Endothelial cell (in vitro differentiated cells): ENCODE data around the gene NIPAL3. TPM values are rescaled to one million over a fixed set of nuclear protein-coding genes. Genes with fewer than 3 reads are reported as not detected.

Experiments
- DNase-seq: peaks from one replicate; pipeline ENCODE4 v3.0.0; 2021; ENCODE audit warnings: low spot score
- H3K27ac Mint-ChIP-seq: one replicate; pipeline ENCODE4 v1.8.0; 2021; ENCODE audit warnings: mixed read lengths, inconsistent platforms; ENCODE audit not compliant: unreplicated experiment
- H3K27me3 Mint-ChIP-seq: one replicate; pipeline ENCODE4 v1.8.0; 2021; ENCODE audit warnings: mild to moderate bottlenecking, moderate library complexity, mixed read lengths, inconsistent platforms; ENCODE audit not compliant: unreplicated experiment
- H3K36me3 Mint-ChIP-seq: one replicate; pipeline ENCODE4 v1.8.0; 2021; ENCODE audit warnings: mild to moderate bottlenecking, low read depth, mixed read lengths, inconsistent platforms; ENCODE audit not compliant: unreplicated experiment
- H3K4me1 Mint-ChIP-seq: one replicate; pipeline ENCODE4 v1.8.0; 2021; ENCODE audit warnings: mild to moderate bottlenecking, mixed read lengths, inconsistent platforms; ENCODE audit not compliant: unreplicated experiment
- H3K4me3 Mint-ChIP-seq: one replicate; pipeline ENCODE4 v1.8.0; 2021; ENCODE audit warnings: mild to moderate bottlenecking, mixed read lengths, inconsistent platforms; ENCODE audit not compliant: unreplicated experiment
- H3K9me3 Mint-ChIP-seq: one replicate; pipeline ENCODE4 v1.8.0; 2021; ENCODE audit warnings: mixed read lengths, inconsistent platforms; ENCODE audit not compliant: unreplicated experiment
- CTCF ChIP-seq: fragments of 200-600 bp; sonication (generic); IDR thresholded peaks from one replicate; pipeline ENCODE4 v1.5.0; 2021; ENCODE audit warnings: antibody characterized with exemption; ENCODE audit not compliant: unreplicated experiment
- total RNA-seq: library from RNA; stranded (reverse); fragmentation: NEBNext Ultra II Directional; extraction: Animal tissue kit (Norgen Biotek cat#: 25700); gene quantifications from one replicate; pipeline ENCODE4 v1.2.1, GENCODE V29; 2021; ENCODE audit not compliant: unreplicated experiment

NIPAL3 gene
- total RNA-seq, 1 donor from 2014 or later = 9.4 TPM

- Mint-ChIP-seq H3K9me3 (no peaks in the 10 kb centered on the region), H3K36me3 (peaks cover 5% of the 10 kb centered on the region), H3K4me3 (no peak overlapping the region), H3K27ac (no peak overlapping the region), H3K27me3 (no peaks in the 10 kb centered on the region), H3K4me1 (peaks cover 10% of the 10 kb centered on the region)
- TF ChIP-seq CTCF = no peak
- DNase-seq = no peak
Measured at GRCh38 chr1:24420547-24420946, 4.9 kb downstream of the NIPAL3 start.

GRCh38 chr1:24421502-24421901, 5.9 kb downstream of the NIPAL3 start:
- DNase-seq = no peak
- TF ChIP-seq CTCF = peak; percentile 23
- peaks cover 2% of the 10 kb centered on the region for H3K4me1 Mint-ChIP-seq

GRCh38 chr1:24424207-24424606, 8.6 kb downstream of the NIPAL3 start:
- DNase-seq = no peak
- no peak overlapping the region for H3K4me3 Mint-ChIP-seq
- peaks cover 5% of the 10 kb centered on the region for H3K36me3 Mint-ChIP-seq
- H3K4me1 Mint-ChIP-seq = peaks cover 9% of the 10 kb centered on the region
- H3K9me3 Mint-ChIP-seq = no peaks in the 10 kb centered on the region
- no peak for TF ChIP-seq CTCF
- H3K27me3 Mint-ChIP-seq = no peaks in the 10 kb centered on the region
- H3K27ac Mint-ChIP-seq = no peak overlapping the region

More at GRCh38 chr1:24421502-24421901, 5.9 kb downstream of the NIPAL3 start:
- H3K9me3 Mint-ChIP-seq = no peaks in the 10 kb centered on the region
- no peak overlapping the region for H3K4me3 Mint-ChIP-seq
- no peak overlapping the region for H3K27ac Mint-ChIP-seq
- peaks cover 5% of the 10 kb centered on the region for H3K36me3 Mint-ChIP-seq
- no peaks in the 10 kb centered on the region for H3K27me3 Mint-ChIP-seq

GRCh38 chr1:24424990-24425389, 9.4 kb downstream of the NIPAL3 start:
- no peak for TF ChIP-seq CTCF
- no peak for DNase-seq
- H3K4me3 Mint-ChIP-seq = no peak overlapping the region
- H3K36me3 Mint-ChIP-seq = peaks cover 5% of the 10 kb centered on the region
- no peak overlapping the region for H3K27ac Mint-ChIP-seq
- no peaks in the 10 kb centered on the region for H3K9me3 Mint-ChIP-seq
- H3K27me3 Mint-ChIP-seq = no peaks in the 10 kb centered on the region
- H3K4me1 Mint-ChIP-seq = peaks cover 9% of the 10 kb centered on the region

- no peak for TF ChIP-seq CTCF
- peaks cover 5% of the 10 kb centered on the region for H3K36me3 Mint-ChIP-seq
- no peak overlapping the region for H3K27ac Mint-ChIP-seq
- H3K4me3 Mint-ChIP-seq = no peak overlapping the region
- H3K4me1 Mint-ChIP-seq = peaks cover 9% of the 10 kb centered on the region
- H3K27me3 Mint-ChIP-seq = no peaks in the 10 kb centered on the region
- no peaks in the 10 kb centered on the region for H3K9me3 Mint-ChIP-seq
- no peak for DNase-seq
Measured at GRCh38 chr1:24425441-24425840, 9.8 kb downstream of the NIPAL3 start.
